ENCODE results near the gene PACS2.

Gene PACS2

DNA sequence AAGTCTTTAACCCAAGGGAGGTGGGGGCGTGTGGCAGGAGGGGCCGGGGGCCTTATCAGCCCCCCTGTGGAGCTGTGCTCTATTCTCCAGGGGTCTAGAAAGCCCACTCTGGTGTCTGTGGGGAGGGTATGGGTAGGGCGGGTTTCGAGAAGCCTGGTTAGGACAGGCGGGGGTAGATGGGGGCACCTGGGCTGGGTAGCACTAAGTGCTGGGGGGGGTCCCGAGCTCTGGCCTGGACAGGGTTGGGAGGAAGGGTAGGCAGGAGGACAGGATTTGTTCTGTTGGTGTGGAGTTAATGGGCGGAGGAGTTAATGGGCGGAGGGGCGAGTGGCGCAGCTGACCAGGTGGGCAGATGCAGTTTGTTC lies 2.0 kb downstream of the PACS2 start:
- TF ChIP-seq, protein P1, sequence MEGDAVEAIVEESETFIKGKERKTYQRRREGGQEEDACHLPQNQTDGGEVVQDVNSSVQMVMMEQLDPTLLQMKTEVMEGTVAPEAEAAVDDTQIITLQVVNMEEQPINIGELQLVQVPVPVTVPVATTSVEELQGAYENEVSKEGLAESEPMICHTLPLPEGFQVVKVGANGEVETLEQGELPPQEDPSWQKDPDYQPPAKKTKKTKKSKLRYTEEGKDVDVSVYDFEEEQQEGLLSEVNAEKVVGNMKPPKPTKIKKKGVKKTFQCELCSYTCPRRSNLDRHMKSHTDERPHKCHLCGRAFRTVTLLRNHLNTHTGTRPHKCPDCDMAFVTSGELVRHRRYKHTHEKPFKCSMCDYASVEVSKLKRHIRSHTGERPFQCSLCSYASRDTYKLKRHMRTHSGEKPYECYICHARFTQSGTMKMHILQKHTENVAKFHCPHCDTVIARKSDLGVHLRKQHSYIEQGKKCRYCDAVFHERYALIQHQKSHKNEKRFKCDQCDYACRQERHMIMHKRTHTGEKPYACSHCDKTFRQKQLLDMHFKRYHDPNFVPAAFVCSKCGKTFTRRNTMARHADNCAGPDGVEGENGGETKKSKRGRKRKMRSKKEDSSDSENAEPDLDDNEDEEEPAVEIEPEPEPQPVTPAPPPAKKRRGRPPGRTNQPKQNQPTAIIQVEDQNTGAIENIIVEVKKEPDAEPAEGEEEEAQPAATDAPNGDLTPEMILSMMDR (IDR thresholded peaks at IDR 0.05) = no peak
- peak overlapping the region; percentile 94 for H3K4me3 ChIP-seq
- H3K27ac ChIP-seq = peak overlapping the region in 1 of 2 donors; percentile 61
- DNase-seq (ENCODE audit: low spot score) = no peak

GRCh38 chr14:105316968-105317510 lies 2.5 kb downstream of the PACS2 start:
- Histone ChIP-seq H3K4me3 (peak overlapping the region; percentile 94), H3K27ac (peak overlapping the region; percentile 18 to 61)
- no peak for DNase-seq (ENCODE audit: low spot score)
- TF ChIP-seq, protein P1 (IDR thresholded peaks at IDR 0.05) = no peak

DNA sequence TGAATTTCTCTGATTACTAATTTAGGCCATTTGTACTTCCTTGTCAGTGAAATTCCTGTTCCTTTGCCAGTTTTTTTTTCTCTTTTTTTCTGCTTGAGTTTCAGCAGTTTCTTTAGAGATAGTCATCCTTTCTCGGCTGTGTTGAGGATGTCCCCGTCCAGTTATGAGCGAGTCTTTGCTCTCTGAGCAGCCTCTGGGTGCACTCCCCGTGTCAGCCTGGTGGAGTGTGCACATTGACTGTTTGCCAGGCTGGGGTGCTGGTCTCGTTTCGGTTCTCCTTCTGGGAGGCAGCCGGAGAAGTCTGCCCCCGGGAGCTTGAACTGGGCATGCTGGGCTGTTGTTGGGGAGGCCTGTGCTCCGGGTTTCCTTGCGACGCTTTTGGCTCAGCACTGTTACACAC lies 3.0 kb downstream of the PACS2 start:
- DNase-seq (ENCODE audit: low spot score) = no peak
- peak overlapping the region; percentile 34 for H3K4me3 ChIP-seq
- TF ChIP-seq, protein P1 (IDR thresholded peaks at IDR 0.05) = no peak
- peak overlapping the region; percentile 18 to 61 for H3K27ac ChIP-seq

DNA sequence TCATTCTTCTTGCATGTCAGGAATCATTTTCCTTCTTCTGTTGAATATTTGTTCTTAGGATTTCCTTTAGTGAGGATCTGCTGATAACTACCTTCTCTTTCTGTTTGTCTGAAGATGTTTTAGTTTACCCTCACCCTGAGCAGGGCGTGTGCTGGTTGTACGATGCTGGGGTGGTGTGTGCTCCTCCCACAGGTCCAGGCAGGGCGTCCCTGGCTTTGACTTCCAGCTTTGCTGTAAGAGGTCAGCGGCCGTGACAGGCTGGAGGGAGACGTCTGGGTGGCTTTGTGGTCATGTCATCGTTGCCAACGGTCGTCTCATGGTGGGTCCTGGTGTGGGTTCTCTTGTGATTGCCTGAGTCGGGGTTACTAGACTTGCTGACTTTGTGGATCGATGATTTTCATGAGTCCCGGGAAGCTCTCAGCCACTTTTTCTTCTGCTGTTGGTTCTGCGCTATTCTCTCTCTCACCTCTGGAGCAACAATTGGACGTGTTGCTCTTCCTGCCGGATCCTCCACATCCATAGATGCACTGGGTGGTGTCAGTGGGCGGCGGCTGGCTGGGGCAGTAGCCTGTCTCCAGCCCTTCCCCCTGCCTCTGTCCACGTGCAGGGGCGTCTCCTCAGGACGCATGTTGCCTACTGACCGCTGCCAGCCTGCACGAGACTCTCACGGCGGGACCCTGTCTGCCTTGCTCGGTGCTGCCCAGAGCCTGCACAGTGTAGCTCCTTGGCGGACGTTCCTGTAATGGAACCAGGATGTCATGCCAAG lies 8.4 kb downstream of the PACS2 start:
- TF ChIP-seq, protein P1 (IDR thresholded peaks at IDR 0.05) = no peak
- no peak overlapping the region for H3K4me3 ChIP-seq
- DNase-seq (ENCODE audit: low spot score) = no peak
- H3K27ac ChIP-seq = no peak overlapping the region

GRCh38 chr14:105323663-105324062 lies 9.1 kb downstream of the PACS2 start:
- H3K4me3 ChIP-seq = no peak overlapping the region

GRCh38 chr14:105324080-105324778 lies 9.7 kb downstream of the PACS2 start:
- Histone ChIP-seq H3K27ac (peak overlapping the region in 1 of 2 donors; percentile 32), H3K4me3 (no peak overlapping the region)
- TF ChIP-seq, protein P1 (IDR thresholded peaks at IDR 0.05) = no peak
- peak; percentile 68 for DNase-seq (ENCODE audit: low spot score)

More at GRCh38 chr14:105323663-105324062, 9.1 kb downstream of the PACS2 start:
- DNase-seq (ENCODE audit: low spot score) = peak; percentile 53
- TF ChIP-seq, protein P1 (IDR thresholded peaks at IDR 0.05) = no peak
- H3K27ac ChIP-seq = no peak overlapping the region
